Rectal smooth muscle tissue (tissue), 1 donor: ENCODE measurements around the gene METTL9.
A peak's percentile ranks its signal among the peaks of the same experiment; 100 is the strongest.
"Not testable (repeated sequence)": the region's sequence is repeated elsewhere in the genome, so short reads cannot be mapped to it uniquely, and the experiment has no call there.

Experiments used
- H3K27ac ChIP-seq: one replicate; pipeline ENCODE4 v1.7.0; 2013; ENCODE audit warnings: low read depth, low read length, inconsistent platforms
- H3K27me3 ChIP-seq: one replicate; pipeline ENCODE4 v1.7.0; 2013; ENCODE audit warnings: low read length; ENCODE audit not compliant: control insufficient read depth, insufficient read depth
- H3K36me3 ChIP-seq: one replicate; pipeline ENCODE4 v1.7.0; 2013; ENCODE audit warnings: low read length; ENCODE audit not compliant: control insufficient read depth, insufficient read depth
- H3K4me1 ChIP-seq: one replicate; pipeline ENCODE4 v1.7.0; 2013; ENCODE audit warnings: low read length; ENCODE audit not compliant: control insufficient read depth, insufficient read depth
- H3K4me3 ChIP-seq: one replicate; pipeline ENCODE4 v1.7.0; 2013; ENCODE audit warnings: low read length
- H3K9ac ChIP-seq: one replicate; pipeline ENCODE4 v1.7.0; 2013; ENCODE audit warnings: low read length

The METTL9 gene

DNA sequence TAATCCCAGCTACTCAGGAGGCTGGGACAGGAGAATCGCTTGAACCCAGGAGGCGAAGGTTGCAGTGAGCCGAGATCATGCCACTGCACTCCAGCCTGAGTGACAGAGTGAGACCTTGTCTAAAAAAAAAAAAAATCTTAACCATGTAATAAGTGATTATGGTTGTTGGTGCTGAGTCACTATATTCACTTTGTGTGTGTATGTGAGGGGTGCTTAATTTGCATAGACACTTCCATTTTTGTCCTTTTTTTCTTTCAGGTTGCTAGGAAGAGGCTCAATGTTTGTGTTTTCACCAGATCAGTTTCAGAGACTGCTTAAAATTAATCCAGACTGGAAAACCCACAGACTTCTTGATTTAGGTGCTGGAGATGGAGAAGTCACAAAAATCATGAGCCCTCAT, 18.2 kb downstream of the METTL9 start:
- H3K9ac ChIP-seq, result no peak overlapping the region
- no peaks in the 10 kb centered on the region for H3K27me3 ChIP-seq
- H3K4me1 ChIP-seq, result no peaks in the 10 kb centered on the region
- H3K36me3 ChIP-seq, result peaks cover 8% of the 10 kb centered on the region
- H3K4me3 ChIP-seq, result no peak overlapping the region
- no peak overlapping the region for H3K27ac ChIP-seq

GRCh38 chr16:21618281-21618680, 18.9 kb downstream of the METTL9 start:
- no peak overlapping the region for H3K4me3 ChIP-seq
- no peak overlapping the region for H3K27ac ChIP-seq
- no peak overlapping the region for H3K9ac ChIP-seq
- H3K36me3 ChIP-seq, result peaks cover 8% of the 10 kb centered on the region
- no peaks in the 10 kb centered on the region for H3K27me3 ChIP-seq
- H3K4me1 ChIP-seq, result no peaks in the 10 kb centered on the region

GRCh38 chr16:21619765-21620425, 20.5 kb downstream of the METTL9 start:
- no peak overlapping the region for H3K4me3 ChIP-seq
- H3K27ac ChIP-seq, result no peak overlapping the region
- H3K4me1 ChIP-seq, result no peaks in the 10 kb centered on the region
- H3K9ac ChIP-seq, result no peak overlapping the region
- peaks cover 9% of the 10 kb centered on the region for H3K36me3 ChIP-seq
- no peaks in the 10 kb centered on the region for H3K27me3 ChIP-seq

DNA sequence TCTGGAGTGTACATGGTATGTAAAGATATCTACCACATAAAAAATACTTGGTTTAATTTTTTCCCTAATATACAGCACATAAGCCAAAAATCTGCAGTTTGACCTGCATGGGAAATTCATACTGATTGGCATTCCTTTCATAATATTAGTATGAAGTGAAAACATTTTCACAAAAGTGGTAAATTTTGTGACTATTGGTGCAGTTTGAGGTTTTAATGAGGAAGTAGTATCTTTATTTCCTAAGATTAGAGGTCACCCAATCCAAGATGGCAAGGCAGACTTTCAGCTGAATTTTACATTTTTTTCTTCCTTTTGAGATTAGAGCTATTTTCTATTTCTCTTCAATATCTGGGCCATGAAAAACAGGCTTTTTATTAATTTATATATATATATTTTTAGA, 21.2 kb downstream of the METTL9 start:
- Histone ChIP-seq H3K27ac (no peak overlapping the region), H3K36me3 (peaks cover 14% of the 10 kb centered on the region), H3K4me3 (no peak overlapping the region), H3K9ac (no peak overlapping the region), H3K27me3 (no peaks in the 10 kb centered on the region), H3K4me1 (no peaks in the 10 kb centered on the region)

- Histone ChIP-seq H3K27ac (no peak overlapping the region), H3K27me3 (no peaks in the 10 kb centered on the region), H3K4me3 (no peak overlapping the region), H3K36me3 (peaks cover 11% of the 10 kb centered on the region), H3K9ac (no peak overlapping the region), H3K4me1 (peaks cover 8% of the 10 kb centered on the region)
Observed at GRCh38 chr16:21622545-21622944, 23.2 kb downstream of the METTL9 start.

DNA sequence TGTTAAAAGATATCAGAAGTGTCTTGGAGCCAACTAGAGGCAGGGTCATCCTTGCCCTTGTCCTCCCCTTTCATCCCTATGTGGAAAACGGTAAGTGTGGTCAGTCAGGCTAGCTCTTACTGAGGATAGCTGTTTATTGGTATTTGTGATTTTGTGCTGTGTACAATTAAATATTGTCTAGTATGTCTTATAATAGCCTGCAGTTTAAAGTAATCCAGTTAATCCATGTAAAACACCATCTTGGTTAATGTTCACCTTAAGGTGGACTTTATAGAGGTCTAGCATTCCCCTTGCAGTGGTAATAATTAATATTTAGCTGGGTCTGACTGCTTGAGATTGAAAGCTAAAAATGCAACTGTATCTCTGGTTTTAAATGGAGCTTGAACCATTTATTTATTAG, 25.6 kb downstream of the METTL9 start:
- H3K27ac ChIP-seq, result no peak overlapping the region
- H3K36me3 ChIP-seq, result peaks cover 11% of the 10 kb centered on the region

GRCh38 chr16:21626659-21627277, 27.4 kb downstream of the METTL9 start:
- Histone ChIP-seq H3K4me3 (no peak overlapping the region), H3K4me1 (peaks cover 8% of the 10 kb centered on the region), H3K27ac (peak overlapping the region; percentile 53), H3K9ac (no peak overlapping the region), H3K36me3 (peaks cover 10% of the 10 kb centered on the region), H3K27me3 (no peaks in the 10 kb centered on the region)

More for the DNA sequence above, 25.6 kb downstream of the METTL9 start:
- Histone ChIP-seq H3K4me1 (peaks cover 8% of the 10 kb centered on the region), H3K9ac (no peak overlapping the region), H3K27me3 (no peaks in the 10 kb centered on the region), H3K4me3 (no peak overlapping the region)

GRCh38 chr16:21628121-21628726, 28.8 kb downstream of the METTL9 start:
- Histone ChIP-seq H3K36me3 (peaks cover 10% of the 10 kb centered on the region), H3K27me3 (no peaks in the 10 kb centered on the region), H3K4me1 (peaks cover 8% of the 10 kb centered on the region), H3K27ac (no peak overlapping the region), H3K9ac (no peak overlapping the region), H3K4me3 (no peak overlapping the region)

DNA sequence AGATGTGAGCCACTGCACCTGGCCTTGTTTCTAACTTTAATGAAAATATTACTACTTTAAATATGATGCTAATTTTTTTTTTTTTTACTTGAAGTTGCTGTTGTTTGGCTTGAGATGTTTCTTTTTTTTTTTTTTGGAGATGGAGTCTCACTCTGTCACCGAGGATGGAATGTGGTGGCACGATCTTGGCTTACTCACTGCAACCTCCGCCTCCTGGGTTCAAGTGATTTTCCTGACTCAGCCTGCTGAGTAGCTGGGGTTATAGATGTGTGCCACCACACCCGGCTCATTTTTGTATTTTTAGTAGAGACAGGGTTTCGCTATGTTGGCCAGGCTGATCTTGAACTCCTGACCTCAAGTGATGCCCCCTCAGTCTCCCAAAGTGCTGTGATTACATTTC, 29.4 kb downstream of the METTL9 start:
- Histone ChIP-seq H3K4me3 (no peak overlapping the region), H3K27me3 (no peaks in the 10 kb centered on the region), H3K27ac (no peak overlapping the region), H3K4me1 (peaks cover 8% of the 10 kb centered on the region), H3K9ac (no peak overlapping the region), H3K36me3 (peaks cover 10% of the 10 kb centered on the region)

GRCh38 chr16:21629616-21630539, 30.5 kb downstream of the METTL9 start:
- H3K4me3 ChIP-seq, H3K27ac ChIP-seq, H3K27me3 ChIP-seq, H3K4me1 ChIP-seq, H3K9ac ChIP-seq: not testable (repeated sequence)
- peaks cover 13% of the 10 kb centered on the region for H3K36me3 ChIP-seq

- not testable (repeated sequence) for H3K9ac ChIP-seq, H3K27me3 ChIP-seq, H3K27ac ChIP-seq, H3K4me1 ChIP-seq, H3K36me3 ChIP-seq, H3K4me3 ChIP-seq
Observed at GRCh38 chr16:21630866-21631265, 31.5 kb downstream of the METTL9 start.

DNA sequence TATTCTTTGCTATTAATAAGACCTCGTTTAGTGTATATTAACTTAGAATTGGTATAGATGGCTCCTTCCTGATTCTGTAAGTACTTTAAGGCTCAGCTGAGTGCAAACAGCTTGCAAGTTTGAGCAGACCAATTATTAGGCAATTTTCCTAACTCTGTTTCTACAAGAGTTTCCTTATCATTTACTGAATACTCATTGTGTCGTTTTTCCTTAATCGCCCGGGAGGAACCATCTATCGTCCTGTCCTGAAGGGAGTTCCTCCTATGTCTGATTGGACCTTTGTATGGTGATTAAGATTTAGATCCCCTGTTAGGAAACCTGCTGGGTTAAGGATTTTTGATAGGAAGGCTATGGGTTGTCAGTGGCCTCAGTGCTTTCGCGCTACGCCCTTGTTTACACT, 32.0 kb downstream of the METTL9 start:
- H3K27me3 ChIP-seq, H3K9ac ChIP-seq, H3K4me1 ChIP-seq, H3K4me3 ChIP-seq, H3K36me3 ChIP-seq, H3K27ac ChIP-seq: not testable (repeated sequence)
